ENCODE data around the gene ZNF444. TPM values are rescaled to one million over a fixed set of nuclear protein-coding genes. Genes with fewer than 3 reads are reported as not detected.
A peak's percentile ranks its signal among the peaks of the same experiment; 100 is the strongest.

The ZNF444 gene
- total RNA-seq, 1 experiment from 2014 or later, result 30.2 TPM

DNA sequence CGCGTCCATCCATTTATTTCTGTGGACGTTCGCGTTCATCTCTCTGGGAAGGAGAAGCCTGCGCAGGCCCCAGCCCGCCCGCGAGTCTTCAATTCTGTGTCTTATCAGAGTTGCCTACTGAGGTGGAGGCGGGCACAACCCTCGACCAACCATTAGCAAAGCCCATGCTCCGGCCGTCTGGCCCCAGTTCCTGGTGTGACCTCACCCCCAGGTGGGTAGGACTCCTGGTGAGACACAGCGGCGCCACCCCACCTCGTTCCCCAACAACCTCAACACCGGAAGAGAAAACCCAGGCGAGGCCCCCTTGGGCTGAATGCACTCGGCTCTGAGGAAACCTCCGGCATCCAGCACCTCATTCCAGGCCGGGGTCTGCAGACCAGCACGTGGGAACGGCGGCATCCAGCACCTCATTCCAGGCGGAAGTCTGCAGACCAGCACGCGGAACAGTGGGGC is 34.7 kb upstream of the ZNF444 start:
- peak; percentile 27 for DNase-seq (ENCODE audit: low spot score)
- in situ Hi-C loops (cut with HindIII; ENCODE audit: low sequenced_read_pairs), result no loop called here

DNA sequence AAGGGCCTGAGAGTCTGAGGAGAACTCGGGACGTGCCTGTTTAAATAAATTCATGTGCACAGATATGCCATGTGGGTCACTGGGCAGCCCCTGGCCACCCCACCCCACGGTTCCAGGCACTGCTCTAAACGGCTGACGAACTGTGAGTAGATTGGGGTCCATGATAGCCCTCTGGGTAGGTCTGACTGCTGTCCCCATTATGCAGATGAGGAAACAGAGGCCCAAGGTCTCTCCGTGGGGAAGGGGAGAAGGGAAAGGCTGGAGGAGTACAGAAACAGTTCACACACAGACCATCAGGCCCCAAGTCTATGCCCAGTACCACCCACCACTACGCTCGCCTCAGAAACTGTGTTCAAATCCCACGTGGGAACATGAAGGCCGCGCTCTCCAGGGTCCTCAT is 34.1 kb upstream of the ZNF444 start:
- DNase-seq (ENCODE audit: low spot score), result no peak
- in situ Hi-C loops (cut with HindIII; ENCODE audit: low sequenced_read_pairs), result no loop called here

DNA sequence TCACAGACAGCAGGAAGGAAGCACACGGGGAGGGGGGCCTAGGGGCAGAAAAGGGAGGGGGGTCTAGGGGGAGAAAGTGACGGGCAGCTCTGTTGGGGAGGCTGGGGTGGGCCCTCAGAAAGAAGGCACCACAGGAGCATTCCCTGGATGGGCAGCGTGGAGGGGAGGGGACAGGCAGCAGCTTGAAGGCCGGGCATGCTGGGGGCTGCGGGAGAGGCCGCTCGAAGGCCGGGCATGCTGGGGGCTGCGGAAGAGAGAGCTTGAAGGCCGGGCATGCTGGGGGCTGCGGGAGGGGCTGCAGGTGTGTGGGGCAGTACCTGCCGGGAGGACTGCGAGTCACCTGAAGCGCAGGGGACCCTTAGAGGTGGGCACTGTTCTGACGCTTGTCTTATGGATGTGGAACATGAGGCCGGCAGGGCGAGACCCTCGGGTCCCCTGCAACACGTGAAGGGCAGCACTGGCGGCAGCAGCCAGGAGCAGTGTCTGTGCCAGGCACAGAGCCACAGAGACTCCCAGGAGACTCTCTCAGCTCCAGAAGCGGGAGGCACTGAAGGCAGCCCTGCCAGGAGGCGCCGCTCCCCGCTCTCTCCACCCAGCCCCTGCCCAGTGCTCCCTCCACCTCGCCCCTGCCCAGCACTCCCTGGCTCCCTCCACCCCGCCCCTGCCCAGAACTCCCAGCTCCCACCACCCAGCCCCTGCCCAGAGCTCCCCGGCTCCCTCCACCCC is 33.3 kb upstream of the ZNF444 start:
- in situ Hi-C loops (cut with HindIII; ENCODE audit: low sequenced_read_pairs), result no loop called here
- DNase-seq (ENCODE audit: low spot score), result no peak

DNA sequence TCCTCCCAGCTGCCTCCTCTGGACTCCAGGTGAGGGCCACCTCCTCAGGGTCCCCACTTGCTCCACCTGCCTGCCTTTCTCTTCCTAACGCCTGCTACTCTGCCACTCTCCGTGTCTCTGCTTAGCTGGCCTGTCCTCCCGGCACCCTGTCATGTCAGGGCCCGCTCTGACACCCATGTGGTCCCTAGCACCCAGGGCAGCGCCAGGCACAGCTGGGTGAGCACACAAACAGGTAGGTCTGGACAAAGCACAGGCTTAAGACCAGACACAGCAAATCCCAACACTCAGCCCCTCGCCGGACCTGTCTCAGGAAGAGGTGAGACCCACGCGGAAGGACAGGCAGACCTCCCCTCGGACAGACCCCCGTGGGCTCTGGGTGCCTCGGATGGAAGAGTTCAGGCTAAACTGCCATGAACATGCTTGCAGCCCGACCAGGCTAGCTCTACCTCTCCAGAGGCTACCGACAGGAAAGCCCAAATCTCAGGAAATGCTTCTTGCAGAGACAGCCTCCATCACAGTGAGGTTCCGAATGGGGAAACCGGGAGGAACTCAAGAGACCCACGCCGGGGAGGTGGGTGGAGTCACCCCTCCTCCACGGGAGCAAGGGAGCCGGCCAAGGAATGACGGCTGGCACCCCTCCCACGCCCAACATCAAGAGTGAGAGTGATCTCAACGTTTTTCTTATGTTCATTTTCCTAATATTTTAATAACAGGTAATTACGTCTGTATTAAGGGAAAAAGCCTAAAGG is 32.5 kb upstream of the ZNF444 start:
- in situ Hi-C loops (cut with HindIII; ENCODE audit: low sequenced_read_pairs), result no loop called here

DNA sequence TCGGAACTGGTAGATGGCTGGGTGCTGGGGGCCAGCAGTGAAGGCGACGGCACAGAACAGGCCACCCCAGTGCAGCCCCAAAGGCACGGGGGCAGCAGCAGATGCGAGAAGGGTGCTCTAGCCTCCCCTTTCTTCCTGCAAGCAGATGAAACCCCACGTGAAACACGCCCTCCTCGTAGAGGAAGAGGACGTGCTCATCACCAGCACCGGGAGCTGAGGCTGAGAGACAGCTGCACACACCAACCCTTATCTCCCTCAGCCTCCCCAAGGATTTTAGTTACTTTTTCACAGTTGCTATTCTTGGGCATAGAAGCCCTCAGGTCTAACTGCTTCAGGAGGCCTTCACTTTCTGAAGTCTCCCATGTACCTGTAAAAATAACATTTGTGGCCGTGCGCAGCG is 31.9 kb upstream of the ZNF444 start:
- in situ Hi-C loops (cut with HindIII; ENCODE audit: low sequenced_read_pairs), result no loop called here
- DNase-seq (ENCODE audit: low spot score), result no peak

More for the DNA sequence above, 32.5 kb upstream of the ZNF444 start:
- DNase-seq (ENCODE audit: low spot score), result no peak

DNA sequence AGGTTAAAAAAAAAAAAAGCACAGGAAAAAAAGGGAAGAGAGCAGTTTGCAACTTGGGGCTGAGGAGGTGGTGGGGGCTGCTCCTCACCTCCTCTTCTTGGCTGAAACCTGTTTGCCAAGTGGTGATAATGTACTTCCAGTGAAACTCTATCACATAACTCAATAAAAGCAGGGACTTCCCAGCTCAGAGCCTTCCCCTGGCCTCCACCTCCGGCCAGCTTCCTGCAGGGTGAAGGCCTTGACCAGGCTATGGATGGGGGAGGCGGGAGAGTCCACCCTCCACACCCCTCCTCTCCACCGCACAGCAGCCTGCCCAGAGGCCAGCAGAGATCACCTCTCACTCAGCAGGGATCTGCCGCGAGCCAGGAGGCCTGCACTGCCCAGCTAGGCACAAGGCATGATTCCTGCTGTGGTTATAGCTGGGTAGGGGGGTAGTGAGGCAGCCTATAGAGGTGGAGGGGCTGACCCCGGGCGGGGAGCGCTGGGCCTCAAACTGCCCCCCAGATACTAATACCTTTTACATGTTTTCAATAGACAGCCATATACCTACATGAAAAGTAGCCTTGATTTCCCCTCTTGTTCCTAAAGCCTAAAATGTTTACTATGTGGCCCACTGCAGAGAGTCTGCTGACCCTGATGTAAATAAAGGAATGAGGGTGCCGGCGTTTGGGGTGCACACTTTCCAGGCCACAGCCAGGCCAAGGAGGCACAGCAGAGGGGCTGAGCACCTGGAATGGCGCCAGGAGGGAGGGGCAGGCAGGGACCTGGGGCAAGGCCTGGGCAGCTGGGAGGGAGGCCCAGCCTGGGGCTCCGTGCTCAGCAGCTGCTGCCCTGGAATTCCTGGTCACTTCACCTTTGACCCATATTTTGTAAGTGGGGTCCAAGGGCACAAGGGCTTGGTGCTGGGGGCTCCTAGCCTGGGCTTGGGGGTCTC is 30.3 kb upstream of the ZNF444 start:
- no peak for DNase-seq (ENCODE audit: low spot score)

DNA sequence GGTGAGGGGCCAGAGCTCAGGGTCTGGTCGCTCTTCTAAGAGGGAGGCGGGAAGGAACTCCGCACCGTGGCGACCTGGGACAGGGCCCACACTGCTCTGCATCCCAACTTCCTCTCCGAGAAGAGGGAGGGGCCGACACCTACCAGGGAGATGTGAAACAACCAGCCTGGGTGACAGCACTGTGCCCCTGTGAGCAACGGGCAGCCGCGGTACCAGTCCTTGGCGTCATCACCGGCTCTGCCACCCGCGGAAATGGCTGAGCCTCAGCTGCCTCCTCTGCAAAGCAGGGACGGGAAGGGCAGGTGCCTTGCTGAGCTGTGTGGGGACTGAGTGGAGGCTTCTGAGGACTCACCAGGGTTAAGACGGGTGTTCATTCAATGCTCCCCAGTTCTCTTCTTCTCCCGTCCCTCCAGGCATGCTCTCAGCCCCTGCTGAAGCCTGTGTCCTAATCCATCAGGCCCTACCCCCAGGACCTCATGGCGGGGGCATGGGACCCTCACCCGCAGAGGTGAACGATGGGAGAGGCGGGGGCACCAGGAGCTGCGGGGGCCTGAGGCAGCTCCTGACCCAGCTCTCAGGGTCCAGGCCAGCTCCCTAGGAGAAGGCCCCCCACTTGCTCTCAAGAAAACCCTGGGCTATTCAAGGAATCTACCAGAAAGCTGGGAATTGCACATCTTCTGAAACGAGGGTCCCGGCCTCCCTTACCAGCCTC is 29.3 kb upstream of the ZNF444 start:
- peak; percentile 51 for DNase-seq (ENCODE audit: low spot score)
- in situ Hi-C loops (cut with HindIII; ENCODE audit: low sequenced_read_pairs), result no loop called here

More for the DNA sequence above, 30.3 kb upstream of the ZNF444 start:
- in situ Hi-C loops (cut with HindIII; ENCODE audit: low sequenced_read_pairs), result no loop called here

DNA sequence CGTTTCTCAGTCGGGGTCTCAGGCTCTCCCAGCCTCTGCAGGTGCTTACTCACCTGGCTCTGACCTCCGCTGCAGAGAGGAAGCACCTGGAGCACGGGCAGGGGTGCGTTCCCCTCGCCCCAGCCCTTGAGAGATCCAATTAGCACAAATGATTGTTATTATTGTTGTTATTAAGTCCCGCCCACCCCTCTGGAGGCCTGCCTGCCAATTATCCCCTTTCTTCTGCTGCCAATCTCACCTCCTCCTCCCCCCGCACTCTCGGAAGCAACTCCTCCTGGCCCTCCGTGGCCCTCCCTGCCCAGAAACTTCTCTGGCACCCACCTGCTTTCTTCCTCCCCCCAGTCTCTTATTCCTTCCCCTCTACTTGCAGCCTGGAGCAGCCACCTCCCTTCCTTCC is 28.8 kb upstream of the ZNF444 start:
- no peak for DNase-seq (ENCODE audit: low spot score)
- in situ Hi-C loops (cut with HindIII; ENCODE audit: low sequenced_read_pairs), result no loop called here

DNA sequence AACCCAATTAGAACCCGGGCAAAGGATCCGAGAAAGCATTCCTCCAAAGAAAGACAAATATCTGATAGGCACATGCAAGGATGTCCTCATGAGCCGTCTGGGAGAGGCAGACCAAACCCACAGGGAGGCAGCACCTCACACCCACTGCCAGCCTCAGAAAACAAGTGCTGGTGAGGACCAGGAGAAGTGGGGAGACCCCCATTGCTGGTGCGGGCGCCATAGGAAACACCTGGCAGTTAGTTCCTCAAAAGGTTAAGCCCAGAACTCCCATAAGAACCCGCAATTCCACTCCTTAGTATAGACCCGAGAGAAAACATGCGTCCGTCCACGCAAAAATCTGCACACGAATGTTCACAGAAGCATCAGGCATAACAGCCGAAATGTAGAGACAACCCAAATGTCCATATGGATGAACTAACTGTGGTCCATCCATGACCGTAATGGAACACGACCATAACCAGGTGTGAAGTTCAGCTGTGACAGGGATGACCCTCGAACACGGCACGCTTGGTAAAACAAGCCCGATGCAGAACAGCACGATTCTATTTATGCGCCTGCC is 27.9 kb upstream of the ZNF444 start:
- DNase-seq (ENCODE audit: low spot score), result no peak
- in situ Hi-C loops (cut with HindIII; ENCODE audit: low sequenced_read_pairs), result no loop called here

DNA sequence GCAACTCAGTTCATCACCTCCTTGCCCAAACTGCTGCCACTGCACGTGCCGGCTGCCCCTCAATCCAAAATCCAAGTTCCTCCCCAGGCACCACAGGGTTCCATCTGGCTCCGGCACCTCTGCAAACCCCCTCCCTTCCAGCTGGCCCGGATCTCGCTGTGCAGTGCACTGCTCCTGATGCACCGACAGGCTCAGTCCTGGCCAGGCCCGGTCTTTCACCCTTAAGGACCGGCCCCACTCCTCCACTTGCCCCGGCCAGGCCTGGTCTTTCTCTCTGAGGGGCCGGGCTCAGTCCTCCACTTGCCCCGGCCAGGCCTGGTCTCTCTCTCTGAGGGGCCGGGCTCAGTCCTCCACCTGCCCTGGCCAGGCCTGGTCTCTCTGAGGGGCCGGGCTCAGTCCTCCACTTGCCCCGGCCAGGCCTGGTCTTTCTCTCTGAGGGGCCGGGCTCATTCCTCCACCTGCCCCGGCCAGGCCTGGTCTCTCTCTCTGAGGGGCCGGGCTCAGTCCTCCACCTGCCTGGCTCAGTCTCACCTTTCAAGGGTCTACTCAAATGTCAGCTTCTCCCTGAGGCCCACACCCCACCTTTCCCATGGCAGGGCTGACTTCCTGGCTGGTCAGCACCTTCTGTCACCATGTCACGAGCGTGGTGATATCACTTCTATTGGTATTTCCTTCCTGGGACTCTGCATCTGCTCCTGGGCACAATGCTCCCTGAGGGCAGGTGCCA is 26.9 kb upstream of the ZNF444 start:
- in situ Hi-C loops (cut with HindIII; ENCODE audit: low sequenced_read_pairs), result no loop called here
- no peak for DNase-seq (ENCODE audit: low spot score)

DNA sequence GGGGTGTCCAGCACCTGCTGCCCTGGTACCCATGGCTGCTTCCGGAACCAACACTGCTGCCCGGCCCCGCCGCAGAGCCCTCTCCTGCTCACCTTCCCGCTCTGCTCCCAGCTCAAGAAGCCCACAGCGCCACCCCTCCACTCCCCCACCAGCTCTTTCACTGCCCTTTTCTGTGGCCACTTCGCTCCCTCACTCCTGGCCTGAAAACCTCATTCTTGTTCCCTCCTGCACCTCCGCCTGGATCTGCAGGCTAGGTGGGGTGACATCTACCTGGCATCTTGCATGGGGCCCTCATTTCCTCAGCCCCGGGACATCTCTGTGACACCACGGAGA is 26.3 kb upstream of the ZNF444 start:
- in situ Hi-C loops (cut with HindIII; ENCODE audit: low sequenced_read_pairs), result no loop called here
- no peak for DNase-seq (ENCODE audit: low spot score)

DNA sequence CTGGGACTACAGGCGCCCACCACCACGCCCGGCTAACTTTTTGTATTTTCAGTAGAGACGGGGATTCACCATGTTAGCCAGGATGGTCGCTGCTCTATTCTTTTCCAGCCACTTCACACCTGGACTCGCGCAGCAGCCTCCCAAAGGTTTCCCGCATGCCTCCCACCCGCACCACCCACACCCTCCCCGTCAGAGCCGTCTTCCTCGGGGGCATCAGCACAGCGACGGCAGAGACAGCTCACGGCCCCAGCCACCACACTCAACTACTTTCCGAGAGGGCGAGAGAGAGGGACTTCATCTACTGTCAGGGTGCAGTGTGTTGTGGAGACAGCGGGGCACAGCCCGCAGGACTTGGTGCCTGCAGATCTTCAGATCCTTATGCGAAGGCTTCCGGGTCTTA is 25.6 kb upstream of the ZNF444 start:
- no peak for DNase-seq (ENCODE audit: low spot score)
- in situ Hi-C loops (cut with HindIII; ENCODE audit: low sequenced_read_pairs), result no loop called here

DNA sequence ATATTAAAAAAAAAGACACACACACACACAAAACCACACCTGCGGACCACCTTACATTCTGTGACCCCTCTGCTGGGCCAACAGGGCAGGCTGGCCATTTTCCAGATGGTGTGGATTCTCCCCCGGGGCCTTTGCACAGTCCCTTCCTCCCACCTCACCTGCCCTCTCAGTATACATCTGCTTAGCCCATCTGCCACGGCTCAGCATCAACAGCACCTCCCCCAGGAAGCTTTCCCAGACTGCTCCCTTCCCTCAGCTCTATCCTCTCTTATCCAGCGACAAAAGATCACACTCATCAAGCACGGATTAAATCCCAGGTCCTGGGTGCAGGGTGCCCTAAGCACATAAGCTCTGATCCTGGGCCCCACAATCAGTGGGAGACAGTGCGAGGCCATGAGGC is 24.5 kb upstream of the ZNF444 start:
- in situ Hi-C loops (cut with HindIII; ENCODE audit: low sequenced_read_pairs), result no loop called here
- DNase-seq (ENCODE audit: low spot score), result no peak

DNA sequence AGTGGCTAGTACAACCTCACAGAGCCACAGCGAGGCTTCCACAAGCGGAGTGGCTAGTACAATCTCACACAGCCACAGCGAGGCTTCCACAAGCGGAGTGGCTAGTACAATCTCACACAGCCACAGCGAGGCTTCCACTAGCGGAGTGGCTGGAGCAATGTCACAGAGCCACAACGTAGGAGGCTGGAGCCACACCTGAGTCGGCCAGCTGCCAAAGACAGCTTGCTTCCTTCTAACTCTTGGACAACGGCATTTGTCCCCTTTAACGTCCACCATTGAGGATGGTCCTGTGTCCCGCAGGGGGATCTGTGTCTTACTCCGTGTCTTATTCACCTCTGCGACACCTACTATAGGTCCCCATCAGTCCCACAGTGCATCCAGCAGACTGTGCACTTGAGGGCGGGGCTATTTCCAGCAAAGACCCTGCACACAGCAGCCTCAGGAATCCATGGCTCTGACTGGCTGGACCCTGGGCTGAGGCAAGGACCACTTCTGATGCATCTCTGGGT is 23.7 kb upstream of the ZNF444 start:
- in situ Hi-C loops (cut with HindIII; ENCODE audit: low sequenced_read_pairs), result no loop called here
- DNase-seq (ENCODE audit: low spot score), result no peak

DNA sequence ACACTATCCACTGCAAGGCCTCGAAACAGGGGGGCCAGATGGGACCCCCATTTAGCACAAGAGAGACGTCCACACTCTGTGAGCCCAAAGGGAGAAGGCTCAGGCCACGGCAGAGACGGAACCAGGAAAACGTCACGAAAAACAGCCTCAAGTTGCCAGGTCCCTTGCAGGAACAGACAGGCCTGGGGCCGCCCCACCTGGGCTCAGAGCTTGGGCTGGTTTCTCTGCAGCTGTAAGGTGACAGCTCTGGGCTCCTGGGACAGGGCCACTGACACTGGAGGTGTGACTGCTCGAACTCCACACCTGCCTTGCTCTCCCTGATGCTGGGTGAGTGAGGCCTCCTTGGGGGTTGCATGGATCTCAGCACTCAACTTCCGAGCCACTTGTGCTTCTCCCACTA is 23.2 kb upstream of the ZNF444 start:
- no peak for DNase-seq (ENCODE audit: low spot score)
- in situ Hi-C loops (cut with HindIII; ENCODE audit: low sequenced_read_pairs), result no loop called here

DNA sequence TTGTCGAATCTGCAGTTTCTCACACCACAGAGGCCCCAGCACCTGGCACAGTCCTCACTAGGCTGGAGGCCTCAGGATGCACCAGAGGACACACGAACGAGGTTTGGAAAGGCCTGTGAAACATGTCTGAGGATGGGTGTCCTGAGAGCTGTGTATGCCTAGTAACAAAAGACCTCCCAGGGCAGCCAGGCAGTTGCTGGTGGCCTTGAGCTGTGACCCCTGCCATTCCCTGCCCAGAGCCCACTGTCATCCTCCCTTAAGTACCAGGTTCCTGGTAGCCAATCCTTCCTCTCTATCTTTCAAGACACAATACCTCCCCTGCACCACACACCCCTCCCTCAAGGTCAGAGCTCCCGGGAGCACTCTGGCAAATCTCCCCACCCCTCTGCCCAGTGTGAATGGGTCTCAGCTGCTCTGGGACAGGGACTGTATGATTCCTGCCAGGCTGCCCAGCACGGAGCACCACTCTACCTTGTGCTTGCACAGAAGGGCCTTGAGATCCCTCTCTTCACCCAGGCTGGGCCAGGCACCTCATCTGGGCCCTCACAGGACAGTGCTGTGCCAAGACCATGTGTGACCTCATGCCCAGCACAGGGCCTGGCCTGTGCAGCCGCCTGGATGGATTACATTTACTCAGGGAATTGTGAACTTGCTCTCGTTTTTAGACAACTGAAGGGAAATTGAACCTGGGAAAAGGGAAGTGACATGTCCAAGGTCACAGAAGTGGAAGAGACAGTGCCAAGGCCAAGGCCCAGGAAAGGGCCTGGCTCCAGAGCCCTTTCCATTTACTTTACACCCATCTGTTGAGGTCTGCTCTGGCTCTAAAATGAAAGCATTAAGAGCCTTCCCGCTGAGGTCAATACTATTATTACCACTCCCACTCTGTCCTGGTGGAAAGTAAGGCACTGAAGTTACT is 22.2 kb upstream of the ZNF444 start:
- no peak for DNase-seq (ENCODE audit: low spot score)
- in situ Hi-C loops (cut with HindIII; ENCODE audit: low sequenced_read_pairs), result no loop called here

DNA sequence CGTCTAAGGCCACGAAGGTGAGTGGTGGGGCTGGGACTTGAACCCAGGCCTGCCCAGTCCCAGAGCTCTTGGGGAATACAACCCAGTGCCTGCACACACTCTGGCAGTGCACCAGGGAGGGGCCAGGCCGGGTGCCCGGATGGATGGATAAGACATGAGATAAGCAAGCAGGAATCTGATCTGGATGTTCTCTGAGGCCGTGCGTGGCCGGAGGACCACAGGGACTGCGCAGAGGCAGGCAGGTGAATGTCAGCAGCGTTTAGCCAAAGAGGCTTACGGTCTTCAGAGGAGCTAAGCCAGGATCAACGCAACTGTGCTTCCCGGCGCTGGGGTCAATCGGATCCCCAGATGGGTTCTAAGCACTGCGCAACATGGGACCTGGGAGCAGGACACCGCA is 21.5 kb upstream of the ZNF444 start:
- no peak for DNase-seq (ENCODE audit: low spot score)
- in situ Hi-C loops (cut with HindIII; ENCODE audit: low sequenced_read_pairs), result no loop called here
